GM21526 (cell line): ENCODE data around the gene WDR90.

Experiments used
- ATAC-seq: cut with Tn5 transposase; IDR thresholded peaks from one replicate; pipeline ENCODE4 v1.9.1; 2021; ENCODE audit warnings: moderate library complexity; ENCODE audit not compliant: unreplicated experiment, low FRiP score

Gene WDR90

GRCh38 chr16:625977-626765, 23.0 kb upstream of the WDR90 start:
- no peak for ATAC-seq

GRCh38 chr16:626787-627453, 22.2 kb upstream of the WDR90 start:
- ATAC-seq = no peak

GRCh38 chr16:627454-628239, 21.5 kb upstream of the WDR90 start:
- no peak for ATAC-seq

GRCh38 chr16:628321-629061, 20.7 kb upstream of the WDR90 start:
- no peak for ATAC-seq

GRCh38 chr16:629185-629832, 19.9 kb upstream of the WDR90 start:
- no peak for ATAC-seq

- no peak for ATAC-seq
Observed at GRCh38 chr16:629833-630248, 19.3 kb upstream of the WDR90 start.

GRCh38 chr16:630249-630814, 18.8 kb upstream of the WDR90 start:
- ATAC-seq = no peak

- no peak for ATAC-seq
Observed at GRCh38 chr16:630815-631405, 18.3 kb upstream of the WDR90 start, which contains the start of gene WFIKKN1. Gene WFIKKN1 (plus strand): TSS chr16:630985. CDS start chr16:631254, 269 bp downstream.

GRCh38 chr16:631808-632358, 17.3 kb upstream of the WDR90 start:
- no peak for ATAC-seq

GRCh38 chr16:632486-633335, 16.5 kb upstream of the WDR90 start:
- no peak for ATAC-seq

GRCh38 chr16:633336-634050, 15.7 kb upstream of the WDR90 start:
- ATAC-seq = no peak

- no peak for ATAC-seq
Observed at GRCh38 chr16:634051-634670, 15.0 kb upstream of the WDR90 start.

- no peak for ATAC-seq
Observed at GRCh38 chr16:634996-635395, 14.2 kb upstream of the WDR90 start.

GRCh38 chr16:635573-636205, 13.5 kb upstream of the WDR90 start:
- ATAC-seq = no peak

GRCh38 chr16:636206-637080, 12.7 kb upstream of the WDR90 start, which contains the start of gene METTL26:
Gene METTL26 (minus strand): TSS chr16:636305. CDS start chr16:636290, 15 bp downstream.
- ATAC-seq = peak; percentile 52
